DND-41 (cell line): ENCODE measurements around the gene ALG2.

Experiments
- ATAC-seq: fragments of 200-7000 bp; cut with Tn5 transposase; 3 replicates; pipeline ENCODE4 v1.9.1; 2021; ENCODE audit warnings: low read depth; ENCODE audit not compliant: insufficient read depth
- DNase-seq: peaks from one replicate; pipeline ENCODE4 v3.0.0-alpha.2; 2020
- H2AFZ ChIP-seq: 2 replicates; pipeline ENCODE4 v1.6.0; 2012; ENCODE audit warnings: low read depth, low read length
- H3K27ac ChIP-seq: 2 replicates; pipeline ENCODE4 v1.5.1; 2012; ENCODE audit warnings: low read length, inconsistent platforms
- H3K27me3 ChIP-seq: fragments of 200-600 bp; sonication (generic); 2 replicates; pipeline ENCODE4 v1.6.0; 2012; ENCODE audit warnings: low read length, mild to moderate bottlenecking, inconsistent platforms; ENCODE audit not compliant: insufficient read depth, poor library complexity
- H3K36me3 ChIP-seq: 2 replicates; pipeline ENCODE4 v1.5.1; 2012; ENCODE audit warnings: low read length, inconsistent platforms; ENCODE audit not compliant: insufficient read depth
- H3K4me1 ChIP-seq: 2 replicates; pipeline ENCODE4 v1.5.1; 2012; ENCODE audit warnings: mild to moderate bottlenecking, low read length; ENCODE audit not compliant: insufficient read depth
- H3K4me2 ChIP-seq: 2 replicates; pipeline ENCODE4 v1.6.0; 2012; ENCODE audit warnings: mild to moderate bottlenecking, moderate library complexity, low read length, inconsistent platforms; ENCODE audit not compliant: insufficient read depth
- H3K4me3 ChIP-seq, 2 experiments: fragments of 200-600 bp in 1 of 2; shearing (Covaris generic) in 1 of 2; 2 replicates each; pipeline ENCODE4 v1.5.1; 2012 to 2016; ENCODE audit warnings: inconsistent platforms in 2 of 2, low read length in 2 of 2, mild to moderate bottlenecking in 2 of 2, low read depth in 1 of 2, moderate library complexity in 1 of 2
- H3K79me2 ChIP-seq: 2 replicates; pipeline ENCODE4 v1.6.0; 2012; ENCODE audit warnings: low read length, inconsistent platforms; ENCODE audit not compliant: insufficient read depth
- H3K9ac ChIP-seq: 2 replicates; pipeline ENCODE4 v1.6.0; 2012; ENCODE audit warnings: low read depth, mild to moderate bottlenecking, inconsistent platforms, low read length, moderate library complexity
- H3K9me3 ChIP-seq: 2 replicates; pipeline ENCODE4 v1.5.1; 2012; ENCODE audit warnings: low read length, moderate library complexity, mild to moderate bottlenecking, inconsistent platforms; ENCODE audit not compliant: insufficient read depth, severe bottlenecking
- H4K20me1 ChIP-seq: 2 replicates; pipeline ENCODE4 v1.6.0; 2012; ENCODE audit warnings: low read length; ENCODE audit not compliant: insufficient read depth
- EZH2 ChIP-seq: IDR thresholded peaks from 3 replicates; pipeline ENCODE4 v1.6.1; 2012; ENCODE audit warnings: borderline replicate concordance, low read depth, mild to moderate bottlenecking, moderate library complexity, low read length, inconsistent platforms; ENCODE audit not compliant: severe bottlenecking
- TF ChIP-seq, protein P1 (sequence below): IDR thresholded peaks from 2 replicates; pipeline ENCODE4 v1.5.1; 2012; ENCODE audit warnings: borderline replicate concordance, low read length, moderate library complexity, mild to moderate bottlenecking; ENCODE audit not compliant: poor library complexity, severe bottlenecking; ENCODE audit errors: extremely low read depth

Gene ALG2

DNA sequence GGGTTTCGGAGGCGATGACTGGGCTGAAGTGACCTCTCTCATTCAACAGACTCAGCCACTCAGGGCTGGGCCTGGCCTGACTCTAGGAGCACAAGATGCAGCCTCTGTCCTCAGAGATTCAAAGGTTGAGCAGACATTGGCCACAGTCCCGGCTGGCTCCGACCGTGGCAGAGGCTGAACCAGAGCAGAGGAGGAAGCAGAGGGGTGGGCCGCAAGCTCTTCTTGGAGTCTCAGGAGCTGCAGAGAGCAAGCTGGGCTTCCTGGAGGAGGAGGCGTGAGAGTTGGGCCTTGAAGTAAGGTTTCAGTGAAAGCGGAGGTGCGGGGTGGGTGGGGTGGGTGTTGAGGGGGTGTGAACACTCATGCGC lies 37.6 kb downstream of the ALG2 start:
- Histone ChIP-seq H3K36me3 (no peaks in the 10 kb centered on the region), H3K9ac (no peak overlapping the region), H3K27ac (no peak overlapping the region), H2AFZ (no peak overlapping the region), H3K4me3 (no peak overlapping the region), H3K27me3 (peaks cover 6% of the 10 kb centered on the region), H3K4me2 (no peak overlapping the region), H3K4me1 (peaks cover 6% of the 10 kb centered on the region; the same call in 1 of the 2 replicates), H3K79me2 (no peaks in the 10 kb centered on the region), H3K9me3 (no peaks in the 10 kb centered on the region), H4K20me1 (no peaks in the 10 kb centered on the region)
- DNase-seq (no peak), ATAC-seq (no peak)
- no peak for TF ChIP-seq EZH2
- TF ChIP-seq, protein P1, sequence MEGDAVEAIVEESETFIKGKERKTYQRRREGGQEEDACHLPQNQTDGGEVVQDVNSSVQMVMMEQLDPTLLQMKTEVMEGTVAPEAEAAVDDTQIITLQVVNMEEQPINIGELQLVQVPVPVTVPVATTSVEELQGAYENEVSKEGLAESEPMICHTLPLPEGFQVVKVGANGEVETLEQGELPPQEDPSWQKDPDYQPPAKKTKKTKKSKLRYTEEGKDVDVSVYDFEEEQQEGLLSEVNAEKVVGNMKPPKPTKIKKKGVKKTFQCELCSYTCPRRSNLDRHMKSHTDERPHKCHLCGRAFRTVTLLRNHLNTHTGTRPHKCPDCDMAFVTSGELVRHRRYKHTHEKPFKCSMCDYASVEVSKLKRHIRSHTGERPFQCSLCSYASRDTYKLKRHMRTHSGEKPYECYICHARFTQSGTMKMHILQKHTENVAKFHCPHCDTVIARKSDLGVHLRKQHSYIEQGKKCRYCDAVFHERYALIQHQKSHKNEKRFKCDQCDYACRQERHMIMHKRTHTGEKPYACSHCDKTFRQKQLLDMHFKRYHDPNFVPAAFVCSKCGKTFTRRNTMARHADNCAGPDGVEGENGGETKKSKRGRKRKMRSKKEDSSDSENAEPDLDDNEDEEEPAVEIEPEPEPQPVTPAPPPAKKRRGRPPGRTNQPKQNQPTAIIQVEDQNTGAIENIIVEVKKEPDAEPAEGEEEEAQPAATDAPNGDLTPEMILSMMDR = no peak

DNA sequence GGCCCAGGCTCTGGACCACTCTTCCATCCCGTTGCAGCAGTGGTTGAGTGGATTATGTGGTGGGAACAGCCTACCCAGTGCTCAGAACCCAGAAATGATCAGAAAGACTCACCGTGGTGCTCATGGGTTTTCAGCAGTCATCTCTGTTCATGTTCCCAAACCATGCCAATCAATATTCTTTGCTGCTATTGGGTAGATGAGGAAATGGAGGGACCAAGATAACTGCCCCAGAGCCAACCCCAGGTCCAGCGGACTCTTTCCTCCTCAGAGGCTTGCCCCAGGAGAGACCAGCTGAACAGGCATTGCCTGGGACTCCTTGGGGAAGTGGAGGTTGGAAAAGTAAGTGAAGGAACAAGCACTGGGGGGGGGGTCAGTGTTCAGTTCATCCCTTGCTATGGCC lies 38.1 kb downstream of the ALG2 start:
- Histone ChIP-seq H2AFZ (no peak overlapping the region), H3K4me1 (peaks cover 6% of the 10 kb centered on the region; the same call in 1 of the 2 replicates), H4K20me1 (no peaks in the 10 kb centered on the region), H3K79me2 (no peaks in the 10 kb centered on the region), H3K4me3 (no peak overlapping the region), H3K4me2 (no peak overlapping the region), H3K27ac (no peak overlapping the region), H3K27me3 (peaks cover 6% of the 10 kb centered on the region), H3K36me3 (no peaks in the 10 kb centered on the region), H3K9me3 (no peaks in the 10 kb centered on the region), H3K9ac (no peak overlapping the region)
- no peak for DNase-seq
- ATAC-seq = no peak
- TF ChIP-seq, protein P1 = no peak
- TF ChIP-seq EZH2 = no peak

DNA sequence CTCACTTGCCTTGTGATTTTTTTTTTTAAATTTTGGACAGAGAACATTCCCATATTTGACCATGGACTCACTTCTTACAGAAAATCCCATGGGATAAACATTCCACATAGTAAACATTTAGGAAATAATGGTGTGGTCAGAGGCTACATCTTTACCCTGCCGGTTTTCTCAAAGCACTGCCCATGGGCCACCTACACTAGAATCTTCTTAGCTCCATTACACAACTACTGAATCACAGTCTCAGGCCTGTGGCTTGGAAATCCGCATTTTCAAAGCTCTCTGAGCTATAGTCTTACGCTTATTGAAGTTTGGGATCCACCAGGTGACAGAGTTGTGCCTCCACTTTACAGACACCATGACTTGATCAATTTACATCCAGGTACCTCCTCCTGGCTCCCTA lies 39.4 kb downstream of the ALG2 start:
- H2AFZ ChIP-seq = no peak overlapping the region
- no peaks in the 10 kb centered on the region for H4K20me1 ChIP-seq
- no peaks in the 10 kb centered on the region for H3K79me2 ChIP-seq
- no peak for DNase-seq
- H3K4me2 ChIP-seq = no peak overlapping the region
- no peak for TF ChIP-seq EZH2
- TF ChIP-seq, protein P1 = no peak
- H3K9me3 ChIP-seq = no peaks in the 10 kb centered on the region
- peaks cover 6% of the 10 kb centered on the region for H3K27me3 ChIP-seq
- ATAC-seq = no peak
- H3K27ac ChIP-seq = no peak overlapping the region
- H3K4me1 ChIP-seq = peaks cover 6% of the 10 kb centered on the region; the same call in 1 of the 2 replicates
- H3K36me3 ChIP-seq = no peaks in the 10 kb centered on the region
- H3K4me3 ChIP-seq = no peak overlapping the region
- H3K9ac ChIP-seq = no peak overlapping the region

DNA sequence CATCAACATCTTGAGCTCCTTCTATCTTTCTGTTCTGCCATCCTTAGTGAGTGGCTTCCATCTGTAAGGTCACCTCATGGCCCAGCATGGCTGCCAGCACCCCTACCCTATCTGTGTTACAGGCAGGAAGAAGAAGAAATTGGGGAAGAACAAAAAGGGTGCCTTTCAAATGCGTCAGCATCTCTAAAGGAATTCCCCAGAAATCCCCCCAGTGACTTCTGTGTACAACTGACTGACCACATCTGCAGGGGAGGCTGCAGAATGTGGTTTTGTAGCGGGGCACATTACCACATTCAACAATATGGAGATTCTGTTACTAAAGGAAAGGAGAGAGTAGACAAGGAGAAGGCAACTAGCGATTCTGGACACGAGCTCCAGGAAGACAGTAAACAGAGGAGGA lies 40.1 kb downstream of the ALG2 start:
- Histone ChIP-seq H3K27ac (no peak overlapping the region), H3K9ac (no peak overlapping the region), H3K9me3 (no peaks in the 10 kb centered on the region), H2AFZ (no peak overlapping the region), H3K4me2 (no peak overlapping the region), H3K4me3 (no peak overlapping the region), H3K79me2 (no peaks in the 10 kb centered on the region), H3K36me3 (no peaks in the 10 kb centered on the region), H4K20me1 (no peaks in the 10 kb centered on the region), H3K27me3 (peaks cover 6% of the 10 kb centered on the region), H3K4me1 (peaks cover 6% of the 10 kb centered on the region; the same call in 1 of the 2 replicates)
- no peak for DNase-seq
- ATAC-seq = no peak
- no peak for TF ChIP-seq EZH2
- TF ChIP-seq, protein P1 = no peak
